WERI-Rb-1 (cell line): ENCODE measurements around the gene PXN.

Experiments used
- DNase-seq: peaks from one replicate; pipeline ENCODE4 v3.0.0-alpha.2; 2020
- H3K27ac ChIP-seq: fragments of 250-450 bp; sonication (Bioruptor Pico); 2 replicates; pipeline ENCODE4 v1.5.1; 2020; ENCODE audit warnings: mild to moderate bottlenecking, moderate library complexity
- H3K27me3 ChIP-seq: fragments of 250-450 bp; sonication (Bioruptor Pico); 2 replicates; pipeline ENCODE4 v1.5.1; 2021; ENCODE audit warnings: mild to moderate bottlenecking, low read depth, moderate library complexity; ENCODE audit not compliant: insufficient read depth, severe bottlenecking
- H3K36me3 ChIP-seq: fragments of 250-450 bp; sonication (Bioruptor Pico); 2 replicates; pipeline ENCODE4 v1.5.1; 2020; ENCODE audit warnings: mild to moderate bottlenecking, moderate library complexity
- H3K4me3 ChIP-seq: 2 replicates; pipeline ENCODE4 v1.5.1; 2011; ENCODE audit warnings: low read depth, mild to moderate bottlenecking, control low read depth, low read length
- H3K9me3 ChIP-seq: fragments of 250-450 bp; sonication (Bioruptor Pico); 2 replicates; pipeline ENCODE4 v1.5.1; 2021; ENCODE audit warnings: mild to moderate bottlenecking, moderate library complexity; ENCODE audit not compliant: severe bottlenecking
- CTCF ChIP-seq: IDR thresholded peaks from 2 replicates; pipeline ENCODE4 v1.5.1; 2011; ENCODE audit warnings: low read depth, mild to moderate bottlenecking, control low read depth, inconsistent platforms, low read length

The PXN gene

GRCh38 chr12:120183211-120183631 is 82.3 kb downstream of the PXN start:
- Histone ChIP-seq H3K27me3 (no peaks in the 10 kb centered on the region), H3K4me3 (no peak overlapping the region), H3K9me3 (no peaks in the 10 kb centered on the region), H3K27ac (peak overlapping the region; percentile 41; the same call in 1 of the 2 replicates), H3K36me3 (peaks cover 78% of the 10 kb centered on the region)
- no peak for DNase-seq
- TF ChIP-seq CTCF: no peak

- no peak overlapping the region; the same call in 1 of the 2 replicates for H3K4me3 ChIP-seq
- 0 out of 2 replicates have a peak, but pooled peaks have one; percentile 15 for TF ChIP-seq CTCF
- no peaks in the 10 kb centered on the region for H3K27me3 ChIP-seq
- DNase-seq: peak; percentile 81
- no peaks in the 10 kb centered on the region for H3K9me3 ChIP-seq
- peak overlapping the region; percentile 41 for H3K27ac ChIP-seq
- peaks cover 79% of the 10 kb centered on the region for H3K36me3 ChIP-seq
Measured at GRCh38 chr12:120181991-120182631, 83.4 kb downstream of the PXN start.

- Histone ChIP-seq H3K4me3 (no peak overlapping the region), H3K27me3 (no peaks in the 10 kb centered on the region), H3K9me3 (no peaks in the 10 kb centered on the region), H3K36me3 (peaks cover 81% of the 10 kb centered on the region), H3K27ac (no peak overlapping the region)
- no peak for DNase-seq
- no peak for TF ChIP-seq CTCF
Measured at GRCh38 chr12:120180975-120181374, 84.6 kb downstream of the PXN start.

- Histone ChIP-seq H3K27me3 (no peaks in the 10 kb centered on the region), H3K27ac (no peak overlapping the region), H3K36me3 (peaks cover 90% of the 10 kb centered on the region), H3K9me3 (no peaks in the 10 kb centered on the region), H3K4me3 (no peak overlapping the region)
- no peak for TF ChIP-seq CTCF
- DNase-seq: no peak
Measured at GRCh38 chr12:120175537-120175936, 90.0 kb downstream of the PXN start.

GRCh38 chr12:120175062-120175461 is 90.5 kb downstream of the PXN start:
- no peaks in the 10 kb centered on the region for H3K9me3 ChIP-seq
- no peak for DNase-seq
- no peak for TF ChIP-seq CTCF
- no peaks in the 10 kb centered on the region for H3K27me3 ChIP-seq
- H3K36me3 ChIP-seq: peaks cover 90% of the 10 kb centered on the region
- H3K4me3 ChIP-seq: no peak overlapping the region
- no peak overlapping the region for H3K27ac ChIP-seq

- Histone ChIP-seq H3K27me3 (no peaks in the 10 kb centered on the region), H3K36me3 (peaks cover 86% of the 10 kb centered on the region), H3K9me3 (no peaks in the 10 kb centered on the region), H3K4me3 (no peak overlapping the region), H3K27ac (no peak overlapping the region)
- no peak for DNase-seq
- TF ChIP-seq CTCF: no peak
Measured at GRCh38 chr12:120172053-120172452, 93.5 kb downstream of the PXN start.
